GM10248 (cell line): ENCODE measurements around the gene PIGA.
"Not testable (repeated sequence)": the region's sequence is repeated elsewhere in the genome, so short reads cannot be mapped to it uniquely, and the experiment has no call there.

Source experiments
- CTCF ChIA-PET: fragments of 300-600 bp; sonication (Branson Sonifier 250); formaldehyde crosslinking; extraction: SDS; loops from one replicate; lab custom pipeline; 2021; ENCODE audit warnings: antibody characterized with exemption; lab: Yijun Ruan, JAX
- POLR2A ChIA-PET: fragments of 350-650 bp; sonication (Branson Sonifier 250); formaldehyde crosslinking; extraction: SDS; loops from one replicate; lab custom pipeline; 2020; ENCODE audit warnings: antibody characterized with exemption; lab: Yijun Ruan, JAX
- DNase-seq: peaks from one replicate; pipeline ENCODE4 v3.0.0; 2012; ENCODE audit errors: extremely low spot score
- CTCF ChIP-seq: IDR thresholded peaks from 2 replicates; pipeline ENCODE4 v1.5.1; 2012; ENCODE audit warnings: mild to moderate bottlenecking, low read depth; ENCODE audit errors: extremely low read depth, missing control alignments, control extremely low read depth

PIGA gene

GRCh38 chrX:15314472-15314871 lies 20.9 kb downstream of the PIGA start:
- POLR2A ChIA-PET = no interaction called here
- CTCF ChIA-PET = no interaction called here
- no peak for DNase-seq
- TF ChIP-seq CTCF = no peak

GRCh38 chrX:15311119-15311518 lies 24.2 kb downstream of the PIGA start:
- no peak for TF ChIP-seq CTCF
- ChIA-PET POLR2A (no interaction called here), CTCF (interaction anchor here (1.2 to 1.5 kb wide), 6 partner anchors 9 to 71 kb away, joined by 3 to 11 read pairs (median 4); no protein-coding TSS in a partner anchor)
- DNase-seq = no peak

- ChIA-PET CTCF (no interaction called here), POLR2A (no interaction called here)
- DNase-seq = no peak
- no peak for TF ChIP-seq CTCF
Measured at GRCh38 chrX:15310117-15310516, 25.2 kb downstream of the PIGA start.

- not testable (repeated sequence) for DNase-seq
Measured at GRCh38 chrX:15305899-15306298, 29.4 kb downstream of the PIGA start.

GRCh38 chrX:15301924-15302323 lies 33.4 kb downstream of the PIGA start:
- TF ChIP-seq CTCF = no peak
- DNase-seq = no peak
- ChIA-PET POLR2A (no interaction called here), CTCF (interaction anchor here (1.3 kb wide), 1 partner anchor 10 kb away, joined by 4 read pairs; no protein-coding TSS in a partner anchor)

More at GRCh38 chrX:15305899-15306298, 29.4 kb downstream of the PIGA start:
- POLR2A ChIA-PET, CTCF ChIA-PET: not testable (repeated sequence)

- DNase-seq = no peak
- POLR2A ChIA-PET = no interaction called here
- peak; percentile 17 for TF ChIP-seq CTCF
- CTCF ChIA-PET = interaction anchor here (0.8 to 1.9 kb wide), 6 partner anchors 8 to 167 kb away, joined by 3 to 11 read pairs (median 4); no protein-coding TSS in a partner anchor
Measured at GRCh38 chrX:15299941-15300851, 35.1 kb downstream of the PIGA start.

GRCh38 chrX:15298780-15299179 lies 36.5 kb downstream of the PIGA start:
- ChIA-PET CTCF (no interaction called here), POLR2A (no interaction called here)
- DNase-seq = no peak
- TF ChIP-seq CTCF = no peak
